CD1c-positive myeloid dendritic cell (primary cell): ENCODE data around the gene HOXB2.

Experiments
- DNase-seq: peaks from one replicate; pipeline ENCODE4 v3.0.0-alpha.2; 2016; ENCODE audit errors: extremely low spot score

The HOXB2 gene

GRCh38 chr17:48578616-48579470 is 33.9 kb upstream of the HOXB2 start:
- DNase-seq: no peak

DNA sequence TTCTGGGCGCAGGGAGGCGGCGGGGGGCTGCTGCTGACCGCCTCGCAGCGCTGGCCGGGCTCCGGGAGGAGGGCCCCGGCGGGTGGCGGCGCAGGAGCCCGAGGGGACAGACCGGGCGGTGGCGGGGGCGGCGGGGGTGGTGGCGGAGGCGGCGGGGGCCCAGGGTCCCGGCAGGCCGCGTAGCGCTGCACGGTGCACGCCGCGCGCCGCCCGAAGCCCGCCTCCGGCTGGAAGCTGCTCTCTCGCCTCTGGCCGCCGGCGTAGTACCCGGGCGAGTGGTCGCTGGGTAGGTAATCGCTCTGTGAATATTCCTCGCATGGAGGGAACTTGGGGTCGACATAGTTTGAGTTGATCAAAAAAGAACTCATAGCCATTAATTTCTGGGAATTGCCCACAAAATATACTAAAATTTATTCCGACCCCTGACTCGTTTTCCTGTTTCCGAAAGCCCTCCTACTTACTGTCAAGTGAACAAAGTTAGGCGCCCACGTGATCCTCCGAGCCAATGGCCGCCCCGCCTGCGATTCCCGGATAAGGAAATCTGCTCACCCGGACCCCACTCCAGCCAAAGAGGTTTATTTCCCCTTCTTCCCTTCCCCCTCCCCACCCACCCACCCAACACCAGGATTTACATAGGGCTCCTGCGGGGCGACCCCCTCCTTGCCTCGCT is 33.2 kb upstream of the HOXB2 start, which contains the start of gene HOXB4:
HOXB4 (minus strand) TSS at position 405 of the 670 bp plus-strand sequence; CDS start at position 374, 31 bp downstream.
- DNase-seq: peak; percentile 61

- no peak for DNase-seq
Observed at GRCh38 chr17:48577330-48577945, 32.5 kb upstream of the HOXB2 start.

DNA sequence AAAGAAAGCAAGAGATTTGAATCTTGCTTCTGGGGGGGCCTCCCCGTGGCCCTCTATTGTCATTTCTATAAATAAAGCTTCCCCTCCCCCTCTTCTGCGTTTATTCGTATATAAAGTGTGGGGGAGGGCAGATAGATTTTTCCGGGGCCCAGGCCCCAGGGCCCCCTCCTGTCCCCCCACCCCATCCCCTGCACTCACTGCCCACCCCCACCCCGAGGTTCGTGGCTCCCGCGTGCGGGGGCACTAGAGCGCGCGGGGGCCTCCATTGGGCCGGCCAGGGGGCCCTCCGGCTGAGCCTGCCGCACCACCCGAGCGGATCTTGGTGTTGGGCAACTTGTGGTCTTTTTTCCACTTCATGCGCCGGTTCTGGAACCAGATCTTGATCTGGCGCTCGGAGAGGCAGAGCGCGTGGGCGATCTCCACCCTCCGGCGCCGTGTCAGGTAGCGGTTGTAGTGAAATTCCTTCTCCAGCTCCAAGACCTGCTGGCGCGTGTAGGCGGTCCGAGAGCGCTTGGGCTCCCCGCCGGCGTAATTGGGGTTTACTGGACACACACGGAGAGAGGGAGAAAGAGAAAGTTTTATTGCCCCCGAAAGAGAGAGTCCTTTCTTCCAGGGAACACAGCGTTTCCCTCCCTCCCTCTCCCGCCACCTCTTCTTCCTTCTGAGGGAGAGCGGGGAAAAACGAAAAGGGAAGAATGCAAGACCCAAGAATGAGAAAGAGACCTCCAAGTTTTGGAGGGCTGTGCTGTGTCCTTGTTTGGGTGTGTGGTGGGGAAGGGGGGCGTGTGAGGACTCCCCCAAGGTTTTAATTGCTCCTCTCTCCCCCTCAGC is 31.8 kb upstream of the HOXB2 start:
- peak; percentile 11 for DNase-seq

- DNase-seq: no peak
Observed at GRCh38 chr17:48575673-48576478, 31.0 kb upstream of the HOXB2 start.

GRCh38 chr17:48575066-48575582 is 30.2 kb upstream of the HOXB2 start:
- no peak for DNase-seq

DNA sequence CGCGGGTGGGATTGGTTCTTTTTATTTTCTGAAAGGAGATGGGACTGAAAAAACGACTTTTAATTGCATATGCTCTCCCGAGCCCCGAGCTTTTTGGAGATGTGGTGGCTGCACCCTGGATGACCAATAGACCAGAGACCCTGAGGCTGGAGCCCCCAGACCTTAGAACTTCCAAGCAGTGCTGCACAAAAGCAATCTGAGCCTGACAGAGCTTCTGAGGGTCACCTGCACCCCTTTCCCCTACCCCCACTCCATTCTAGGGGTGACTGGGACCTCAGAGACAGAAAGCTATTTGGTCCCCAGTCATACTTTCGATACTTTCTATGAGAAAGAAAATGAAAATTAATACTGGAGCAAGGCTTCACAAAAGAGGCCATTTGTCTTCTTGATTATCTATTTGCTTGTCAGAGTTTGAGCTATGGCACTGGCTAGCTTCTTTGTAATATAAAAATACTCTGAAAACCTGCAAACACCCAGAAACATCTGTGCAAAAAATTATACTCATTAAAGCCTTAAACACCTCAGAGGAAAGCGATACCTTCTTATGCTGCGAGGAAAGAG is 29.7 kb upstream of the HOXB2 start:
- DNase-seq: no peak

GRCh38 chr17:48571826-48572417 is 27.0 kb upstream of the HOXB2 start:
- DNase-seq: no peak

DNA sequence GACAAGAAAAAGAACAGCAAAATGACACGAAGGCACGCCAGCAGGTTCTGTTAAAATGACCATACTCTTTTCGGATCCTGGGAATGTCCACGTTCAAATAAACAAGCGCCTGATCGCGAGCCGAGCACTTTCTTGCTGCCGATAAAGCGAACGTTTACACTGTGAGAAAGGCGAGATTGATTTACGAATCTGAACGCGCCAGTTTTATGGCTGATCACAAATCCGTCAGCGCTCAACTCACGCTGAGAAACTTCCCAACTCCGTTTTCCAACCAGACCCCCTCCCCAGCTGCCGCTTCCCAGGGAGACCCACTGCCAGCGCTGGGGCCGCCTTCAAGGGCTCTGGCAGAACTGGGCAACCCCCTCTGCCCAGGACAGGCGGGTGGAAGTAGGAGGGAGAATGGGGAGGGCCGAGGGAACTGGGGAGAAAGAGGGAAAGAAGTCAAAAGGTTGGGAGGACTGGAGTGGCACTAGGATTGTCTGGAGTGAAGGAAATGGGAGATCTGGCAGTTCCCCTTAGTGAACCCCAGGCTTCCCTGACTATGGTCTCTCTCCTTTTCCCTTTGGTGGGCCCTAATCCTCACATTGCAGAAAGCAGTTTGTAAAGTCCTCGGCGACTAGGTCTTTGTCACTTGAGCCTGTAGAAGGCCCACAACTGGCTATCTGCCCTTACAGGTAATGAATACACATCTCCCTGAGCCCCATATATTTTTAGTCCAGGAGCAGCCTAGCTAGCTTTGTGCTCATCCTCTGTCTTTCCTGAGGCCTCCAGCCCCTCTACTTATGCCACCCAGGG is 26.3 kb upstream of the HOXB2 start:
- DNase-seq: no peak

DNA sequence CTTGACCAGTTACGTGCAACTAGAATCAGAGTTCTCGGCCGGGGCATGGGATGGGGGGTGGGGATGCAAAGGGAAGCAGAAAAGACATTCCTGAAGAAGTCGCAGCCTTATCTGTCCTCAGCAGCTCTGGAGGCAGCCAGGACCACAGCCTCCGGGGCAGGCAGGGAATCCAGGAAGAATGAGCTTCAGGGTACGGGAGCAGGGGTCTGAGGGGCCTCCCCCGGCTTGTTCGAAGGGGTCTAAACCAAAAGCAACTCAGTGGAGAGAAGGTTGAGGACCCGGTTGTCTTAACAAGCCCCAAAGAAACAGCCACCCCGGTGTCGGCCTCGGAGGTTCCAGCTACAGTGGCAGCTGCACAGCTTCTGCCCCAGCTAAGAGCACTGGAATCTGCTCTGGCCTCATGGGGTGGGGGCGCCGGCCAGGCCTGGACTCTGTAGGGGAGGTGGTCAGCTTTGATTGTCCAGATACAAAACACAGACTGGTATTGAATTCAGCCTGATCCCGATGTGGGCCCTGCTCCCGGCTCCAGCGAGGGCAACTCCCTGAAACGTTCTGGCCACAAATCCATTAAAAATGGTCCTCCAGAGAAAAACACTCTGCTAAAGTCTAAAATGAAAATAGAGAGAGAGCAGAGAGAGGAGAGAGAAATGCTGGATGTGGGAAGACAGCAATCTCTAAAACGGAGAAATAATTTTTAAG is 25.6 kb upstream of the HOXB2 start:
- no peak for DNase-seq

DNA sequence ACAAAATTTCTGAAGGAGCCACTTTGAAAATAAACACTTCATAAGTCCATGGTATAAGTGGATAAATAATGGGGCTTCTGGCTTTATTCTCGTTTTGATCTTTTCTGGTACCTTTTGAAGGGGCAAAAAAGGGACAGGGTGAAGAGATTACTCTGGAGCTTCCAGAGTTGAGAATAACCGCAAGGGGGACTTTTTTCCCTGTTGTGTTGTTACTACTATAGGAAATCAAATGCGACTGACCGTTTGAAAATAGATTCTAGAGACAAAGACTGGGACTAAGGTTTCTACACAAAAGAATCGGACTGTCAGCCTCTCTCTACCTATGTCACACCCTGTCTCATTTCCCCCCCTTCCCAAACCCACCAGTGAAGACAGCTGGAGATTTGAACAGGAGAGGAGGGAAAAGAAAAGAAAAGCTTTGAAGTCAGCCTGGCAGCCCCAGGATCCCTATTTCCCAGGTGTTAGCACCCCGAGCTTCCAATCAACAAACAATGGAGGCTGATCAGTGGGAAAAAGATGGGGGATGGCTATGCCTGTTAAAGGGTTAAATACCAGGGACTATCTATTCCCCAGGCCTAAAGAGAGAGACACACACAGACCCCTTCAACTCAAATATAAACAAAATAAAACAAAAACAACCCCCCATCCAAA is 24.9 kb upstream of the HOXB2 start:
- no peak for DNase-seq

DNA sequence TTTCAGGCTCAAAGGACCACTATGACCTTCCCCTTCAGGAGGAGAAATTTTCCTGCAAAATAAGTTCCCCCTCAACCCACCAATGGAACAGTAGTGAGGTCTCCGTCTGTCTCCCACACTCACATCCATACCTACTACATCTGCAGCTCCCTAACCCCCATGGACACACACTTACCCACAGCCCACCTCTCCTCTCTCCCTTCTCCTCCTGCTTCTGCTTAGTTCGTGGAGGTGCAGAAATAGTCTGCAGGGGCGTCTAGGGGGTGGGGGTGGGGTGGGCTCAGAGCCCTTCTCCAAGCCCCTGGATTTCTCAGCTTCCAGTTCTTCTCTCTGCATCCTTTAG is 24.3 kb upstream of the HOXB2 start:
- no peak for DNase-seq

DNA sequence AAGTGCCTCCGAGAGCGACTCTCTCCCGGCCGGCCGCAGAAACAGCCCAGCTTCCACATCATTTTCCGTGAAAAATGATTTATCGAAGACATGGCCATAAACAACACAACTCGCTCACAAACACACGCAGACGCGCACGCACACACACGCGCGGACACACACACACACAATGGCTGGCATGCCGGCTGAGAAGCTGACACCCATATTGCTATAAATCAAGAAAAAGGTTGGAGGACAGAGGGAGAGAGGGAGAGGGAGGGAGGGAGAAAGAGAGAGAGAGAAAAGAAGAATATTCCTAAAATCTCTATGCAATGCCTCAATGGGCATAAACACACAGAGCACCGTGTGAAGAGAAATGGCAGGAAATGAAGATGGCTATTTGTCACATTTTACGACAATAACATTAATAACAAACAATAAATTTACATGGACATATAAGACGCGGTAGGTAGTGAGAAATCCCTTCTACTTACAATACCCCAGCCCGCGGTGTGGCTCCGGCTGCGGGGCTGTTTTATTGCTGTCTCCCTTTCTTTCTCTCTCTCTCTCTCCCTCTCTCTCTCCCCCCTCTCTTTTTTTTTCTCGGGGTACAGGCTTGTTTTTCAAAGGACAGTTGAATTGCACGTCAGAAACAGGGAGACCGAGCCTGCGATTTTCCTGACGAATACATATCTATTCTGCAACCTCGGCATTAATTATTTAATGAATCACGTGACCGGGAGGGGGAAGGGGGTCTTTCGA is 23.8 kb upstream of the HOXB2 start:
- DNase-seq: no peak

DNA sequence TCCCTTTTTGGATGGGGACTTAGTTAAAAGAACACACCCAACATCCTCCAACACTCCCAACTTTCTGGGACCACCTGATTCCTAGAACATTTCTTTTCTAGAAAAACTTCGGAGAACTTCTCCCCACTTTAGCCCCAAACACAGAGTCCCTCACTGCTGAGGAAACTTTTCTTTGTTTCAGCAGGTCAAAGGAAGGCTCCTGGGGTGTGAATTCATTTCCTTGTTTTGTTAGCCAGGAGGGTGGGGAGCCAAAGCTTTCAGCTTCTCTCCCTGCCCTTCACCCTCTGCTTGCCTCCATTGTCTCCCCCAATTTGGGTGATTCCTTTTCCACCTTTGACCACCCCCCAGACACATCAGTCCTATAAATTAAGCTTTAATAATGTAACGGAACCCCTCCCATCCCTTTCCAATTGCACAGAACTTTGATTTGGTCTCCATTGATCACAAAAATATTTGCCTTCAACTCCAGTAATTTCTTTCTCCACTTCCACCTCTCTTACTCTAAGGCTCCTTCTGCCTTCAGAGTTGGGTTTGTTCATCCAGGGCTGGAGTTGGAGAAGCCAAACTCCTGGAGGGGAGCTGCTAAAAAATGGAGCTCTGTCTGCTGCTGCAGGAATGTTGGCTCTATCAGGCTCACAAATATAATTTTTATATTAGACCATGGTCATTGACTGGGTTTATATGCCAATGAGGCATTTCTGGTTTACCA is 22.9 kb upstream of the HOXB2 start:
- no peak for DNase-seq

- DNase-seq: no peak
Observed at GRCh38 chr17:48567209-48567608, 22.3 kb upstream of the HOXB2 start.

DNA sequence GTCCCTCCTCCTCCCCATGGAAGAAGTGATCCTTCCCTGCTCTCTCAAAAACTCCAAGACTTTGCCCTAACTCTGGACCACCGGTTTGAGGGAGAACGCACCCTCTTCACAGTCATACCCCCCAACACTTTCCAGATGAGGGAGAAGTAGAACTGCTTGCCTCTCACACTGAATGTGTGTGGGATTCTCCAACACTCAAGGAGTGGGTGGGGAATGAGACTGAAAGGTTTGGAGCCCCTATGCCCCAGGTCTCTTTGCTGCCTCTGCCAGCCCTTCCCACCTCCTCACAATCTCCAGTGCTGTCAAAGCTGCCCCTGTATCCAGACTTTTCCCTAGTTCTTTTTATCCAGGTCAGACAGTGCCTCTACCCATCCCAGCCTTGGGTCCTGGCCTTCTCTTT is 21.8 kb upstream of the HOXB2 start:
- no peak for DNase-seq
